ENCODE measurements around the gene NFKBIL1. TPM values are rescaled to one million over a fixed set of nuclear protein-coding genes. Genes with fewer than 3 reads are reported as not detected.
"Not testable (repeated sequence)": the region's sequence is repeated elsewhere in the genome, so short reads cannot be mapped to it uniquely, and the experiment has no call there.

NFKBIL1 gene
- total RNA-seq, 2 experiments from 2014 or later, result 21.8 to 23.2 TPM

GRCh38 chr6:31502586-31502985 lies 44.8 kb upstream of the NFKBIL1 start:
- H3K4me3 ChIP-seq (ENCODE audit: low read depth, low read length, poor library complexity, severe bottlenecking), result no peak overlapping the region
- no peaks in the 10 kb centered on the region for H3K9me2 ChIP-seq (ENCODE audit: insufficient read depth, low read length)
- H3K27ac ChIP-seq (ENCODE audit: low read depth, low read length, poor library complexity, severe bottlenecking), result no peak overlapping the region
- POLR2A ChIA-PET, result interaction anchor here (1.3 kb wide), 1 partner anchor 39 kb away, joined by 6 read pairs; the partner anchor contains the start of gene DDX39B
- H3K4me1 ChIP-seq (ENCODE audit: insufficient read depth, low read length, poor library complexity, severe bottlenecking), result peaks cover 3% of the 10 kb centered on the region
- intact Hi-C loops (cut with micrococcal nuclease; ENCODE audit: unreplicated experiment), result no loop called here
- no peak overlapping the region for H3K4me2 ChIP-seq (ENCODE audit: low read length)
- H3K9me3 ChIP-seq (ENCODE audit: low read length), result no peaks in the 10 kb centered on the region
- H2AFZ ChIP-seq (ENCODE audit: low read length), result no peak overlapping the region
- peaks cover 69% of the 10 kb centered on the region for H3K79me2 ChIP-seq (ENCODE audit: insufficient read depth, low read depth, low read length)
- no peak for DNase-seq (ENCODE audit: low spot score)
- CTCF ChIA-PET (ENCODE audit: unreplicated experiment), result no interaction called here
- H4K20me1 ChIP-seq (ENCODE audit: insufficient read depth, low read length), result no peaks in the 10 kb centered on the region; the same call in 1 of the 2 replicates
- TF ChIP-seq EZH2phosphoT487 (IDR thresholded peaks at IDR 0.05; ENCODE audit: borderline replicate concordance, low read depth, low read length) (no peak), CTCF (conservative IDR thresholded peaks at IDR 0.05; ENCODE audit: low read length) (no peak)
- H3K36me3 ChIP-seq (ENCODE audit: insufficient read depth, low read length), result peaks cover 48% of the 10 kb centered on the region
- BruUV-seq (replicated peaks), result no TSS peak

- intact Hi-C loops (cut with micrococcal nuclease; ENCODE audit: unreplicated experiment); POLR2A ChIA-PET; H3K9me3 ChIP-seq (ENCODE audit: low read length); H3K9me2 ChIP-seq (ENCODE audit: insufficient read depth, low read length); H3K4me3 ChIP-seq (ENCODE audit: low read depth, low read length, poor library complexity, severe bottlenecking); CTCF ChIA-PET (ENCODE audit: unreplicated experiment); H2AFZ ChIP-seq (ENCODE audit: low read length); H3K4me1 ChIP-seq (ENCODE audit: insufficient read depth, low read length, poor library complexity, severe bottlenecking); H3K27ac ChIP-seq (ENCODE audit: low read depth, low read length, poor library complexity, severe bottlenecking); BruUV-seq (replicated peaks); H3K4me2 ChIP-seq (ENCODE audit: low read length); DNase-seq (ENCODE audit: low spot score); H4K20me1 ChIP-seq (ENCODE audit: insufficient read depth, low read length): not testable (repeated sequence)
- Histone ChIP-seq H3K79me2 (ENCODE audit: insufficient read depth, low read depth, low read length) (peaks cover 12% of the 10 kb centered on the region), H3K36me3 (ENCODE audit: insufficient read depth, low read length) (peaks cover 68% of the 10 kb centered on the region)
Measured at GRCh38 chr6:31509036-31509435, 38.4 kb upstream of the NFKBIL1 start.

GRCh38 chr6:31510007-31510406 lies 37.4 kb upstream of the NFKBIL1 start:
- intact Hi-C loops (cut with micrococcal nuclease; ENCODE audit: unreplicated experiment), result no loop called here
- no TSS peak for BruUV-seq (replicated peaks)
- peaks cover 2% of the 10 kb centered on the region for H3K79me2 ChIP-seq (ENCODE audit: insufficient read depth, low read depth, low read length)
- no peak for DNase-seq (ENCODE audit: low spot score)
- no peaks in the 10 kb centered on the region; the same call in 1 of the 2 replicates for H4K20me1 ChIP-seq (ENCODE audit: insufficient read depth, low read length)
- CTCF ChIA-PET (ENCODE audit: unreplicated experiment), result no interaction called here
- peaks cover 68% of the 10 kb centered on the region for H3K36me3 ChIP-seq (ENCODE audit: insufficient read depth, low read length)
- H3K4me1 ChIP-seq (ENCODE audit: insufficient read depth, low read length, poor library complexity, severe bottlenecking), result no peaks in the 10 kb centered on the region
- TF ChIP-seq EZH2phosphoT487 (IDR thresholded peaks at IDR 0.05; ENCODE audit: borderline replicate concordance, low read depth, low read length), result no peak
- TF ChIP-seq CTCF (conservative IDR thresholded peaks at IDR 0.05; ENCODE audit: low read length), result no peak
- no peak overlapping the region for H2AFZ ChIP-seq (ENCODE audit: low read length)
- H3K4me2 ChIP-seq (ENCODE audit: low read length), result no peak overlapping the region
- POLR2A ChIA-PET, result interaction anchor here (0.5 kb wide), 1 partner anchor 16 kb away, joined by 3 read pairs; no protein-coding TSS in a partner anchor
- H3K4me3 ChIP-seq (ENCODE audit: low read depth, low read length, poor library complexity, severe bottlenecking), result no peak overlapping the region
- H3K9me3 ChIP-seq (ENCODE audit: low read length), result no peaks in the 10 kb centered on the region
- no peak overlapping the region for H3K27ac ChIP-seq (ENCODE audit: low read depth, low read length, poor library complexity, severe bottlenecking)
- H3K9me2 ChIP-seq (ENCODE audit: insufficient read depth, low read length), result no peaks in the 10 kb centered on the region

All from OCI-LY7 (cell line).